Keratinocyte (primary cell): ENCODE data around the gene CACNA1S. TPM values are rescaled to one million over a fixed set of nuclear protein-coding genes. Genes with fewer than 3 reads are reported as not detected.

Experiments
- DNase-seq: peaks from one replicate; pipeline ENCODE4 v3.0.0-alpha.2; 2011; ENCODE audit warnings: low read depth, missing footprints, low spot score
- FAIRE-seq: peaks from 2 replicates; lab custom pipeline; 2011; peaks lifted over from hg19 to GRCh38; lab: Jason Lieb, UNC
- H2AFZ ChIP-seq: 2 replicates; pipeline ENCODE4 v1.6.0; 2012; ENCODE audit warnings: low read length, control low read depth, inconsistent platforms; ENCODE audit not compliant: control insufficient read depth
- H3K27ac ChIP-seq: 2 replicates; pipeline ENCODE4 v1.5.1; 2011; ENCODE audit warnings: low read length; ENCODE audit not compliant: control insufficient read depth, insufficient read depth
- H3K27me3 ChIP-seq: 3 replicates; pipeline ENCODE4 v1.6.0; 2011; ENCODE audit warnings: low read length; ENCODE audit not compliant: control insufficient read depth, insufficient read depth; ENCODE audit errors: extremely low read depth
- H3K36me3 ChIP-seq, 2 experiments: 2 replicates in 1 of 2; 3 replicates in 1 of 2; pipeline ENCODE4 v1.5.1; 2011; ENCODE audit warnings: low read length in 2 of 2, mild to moderate bottlenecking in 1 of 2; ENCODE audit not compliant: control insufficient read depth in 2 of 2, insufficient read depth in 2 of 2; ENCODE audit errors: extremely low read depth in 1 of 2
- H3K4me1 ChIP-seq: 3 replicates; pipeline ENCODE4 v1.5.1; 2011; ENCODE audit warnings: low read length; ENCODE audit not compliant: control insufficient read depth, insufficient read depth; ENCODE audit errors: extremely low read depth
- H3K4me2 ChIP-seq: 3 replicates; pipeline ENCODE4 v1.6.0; 2011; ENCODE audit warnings: low read depth, low read length; ENCODE audit not compliant: control insufficient read depth, insufficient read depth; ENCODE audit errors: extremely low read depth
- H3K4me3 ChIP-seq, 3 experiments: fragments of 200-600 bp in 1 of 3; sonication (generic) in 1 of 3; 2 replicates in 2 of 3; 3 replicates in 1 of 3; pipeline ENCODE4 v1.5.1; 2011 to 2016; ENCODE audit warnings: low read length in 3 of 3, mild to moderate bottlenecking in 3 of 3, control low read depth in 2 of 3, inconsistent platforms in 1 of 3, low read depth in 1 of 3, mixed read lengths in 1 of 3, mixed run types in 1 of 3, moderate library complexity in 1 of 3; ENCODE audit not compliant: control insufficient read depth in 2 of 3, insufficient read depth in 2 of 3; ENCODE audit errors: extremely low read depth in 1 of 3
- H3K79me2 ChIP-seq: 2 replicates; pipeline ENCODE4 v1.6.0; 2012; ENCODE audit warnings: low read length; ENCODE audit not compliant: control insufficient read depth, insufficient read depth
- H3K9ac ChIP-seq: 3 replicates; pipeline ENCODE4 v1.6.0; 2011; ENCODE audit warnings: low read length; ENCODE audit not compliant: control insufficient read depth, insufficient read depth; ENCODE audit errors: extremely low read depth
- H3K9me1 ChIP-seq: 3 replicates; pipeline ENCODE4 v1.6.0; 2011; ENCODE audit warnings: low read length; ENCODE audit not compliant: control insufficient read depth, insufficient read depth; ENCODE audit errors: extremely low read depth
- H3K9me3 ChIP-seq: 2 replicates; pipeline ENCODE4 v1.5.1; 2012; ENCODE audit warnings: low read depth, low read length; ENCODE audit not compliant: control insufficient read depth
- H4K20me1 ChIP-seq: 3 replicates; pipeline ENCODE4 v1.6.0; 2011; ENCODE audit warnings: low read length; ENCODE audit not compliant: control insufficient read depth, insufficient read depth; ENCODE audit errors: extremely low read depth
- EZH2 ChIP-seq: IDR thresholded peaks from one replicate; pipeline ENCODE4 v1.6.1; 2012; ENCODE audit warnings: inconsistent platforms, mild to moderate bottlenecking, low read length, moderate library complexity
- dilution Hi-C: fragments of 300-500 bp; cut with MboI; formaldehyde crosslinking; loops from one replicate; pipeline ENCODE4 v1.7.0; 2020; ENCODE audit warnings: low sequenced_read_pairs; ENCODE audit not compliant: extremely low pct_ligation_motif_present
- polyA plus RNA-seq, 5 experiments: library from polyadenylated mRNA; depleted of rRNA in 3 of 5; stranded (reverse) in 3 of 5; stranded (forward) in 1 of 5; unstranded in 1 of 5; fragments of >200 nt; gene quantifications; 1 replicate in 1 of 5; 2 replicates in 3 of 5; 3 replicates in 1 of 5; pipeline versions ENCODE4 v1.2.1 to v1.2.3, GENCODE V29; 2011 to 2012; ENCODE audit warnings: missing spikeins in 2 of 5, low read depth in 1 of 5, low replicate concordance in 1 of 5
- TF ChIP-seq, protein P1 (sequence below), 3 experiments: IDR thresholded peaks in 1 of 3; conservative IDR thresholded peaks in 1 of 3; optimal IDR thresholded peaks in 1 of 3; 2 replicates in 2 of 3; 3 replicates in 1 of 3; pipeline versions ENCODE3 to v1.5.1; 2011; ENCODE audit warnings: low read length in 3 of 3, mild to moderate bottlenecking in 3 of 3, moderate library complexity in 2 of 3, control low read depth in 1 of 3, inconsistent platforms in 1 of 3; ENCODE audit not compliant: insufficient read depth in 2 of 3; ENCODE audit errors: extremely low read depth in 1 of 3

The CACNA1S gene
- polyA plus RNA-seq, 1 donor (not counting 4 experiments of a cell fraction or from before 2014, with no cell fraction given): not detected

DNA sequence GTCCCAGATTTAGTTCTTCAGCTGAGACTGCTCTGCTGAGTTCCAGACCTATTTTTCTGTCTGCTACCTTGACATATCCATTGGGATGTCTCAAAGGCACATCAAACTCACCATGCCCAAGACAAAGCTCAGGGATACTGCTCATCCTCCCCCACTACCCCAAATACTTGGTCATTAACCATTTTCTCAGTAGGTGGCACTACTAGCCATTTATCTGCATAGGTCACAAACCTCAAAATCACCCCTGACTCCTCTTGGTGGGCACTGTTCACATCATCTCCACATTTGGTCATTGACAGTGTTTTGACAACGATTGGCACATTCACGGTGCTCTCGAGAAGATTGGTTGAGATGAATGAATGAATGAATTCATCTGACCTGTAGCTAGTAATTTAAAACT, 32.1 kb downstream of the CACNA1S start:
- Histone ChIP-seq H3K9me3 (no peaks in the 10 kb centered on the region), H2AFZ (no peak overlapping the region), H3K36me3 (no peaks in the 10 kb centered on the region), H3K9ac (no peak overlapping the region), H3K27me3 (peaks cover 6% of the 10 kb centered on the region), H3K27ac (no peak overlapping the region), H3K9me1 (no peaks in the 10 kb centered on the region), H3K79me2 (no peaks in the 10 kb centered on the region), H4K20me1 (no peaks in the 10 kb centered on the region), H3K4me1 (no peaks in the 10 kb centered on the region), H3K4me2 (no peak overlapping the region), H3K4me3 (no peak overlapping the region)
- FAIRE-seq (no peak), DNase-seq (no peak)
- dilution Hi-C loops: no loop called here
- TF ChIP-seq EZH2: no peak
- TF ChIP-seq, protein P1, sequence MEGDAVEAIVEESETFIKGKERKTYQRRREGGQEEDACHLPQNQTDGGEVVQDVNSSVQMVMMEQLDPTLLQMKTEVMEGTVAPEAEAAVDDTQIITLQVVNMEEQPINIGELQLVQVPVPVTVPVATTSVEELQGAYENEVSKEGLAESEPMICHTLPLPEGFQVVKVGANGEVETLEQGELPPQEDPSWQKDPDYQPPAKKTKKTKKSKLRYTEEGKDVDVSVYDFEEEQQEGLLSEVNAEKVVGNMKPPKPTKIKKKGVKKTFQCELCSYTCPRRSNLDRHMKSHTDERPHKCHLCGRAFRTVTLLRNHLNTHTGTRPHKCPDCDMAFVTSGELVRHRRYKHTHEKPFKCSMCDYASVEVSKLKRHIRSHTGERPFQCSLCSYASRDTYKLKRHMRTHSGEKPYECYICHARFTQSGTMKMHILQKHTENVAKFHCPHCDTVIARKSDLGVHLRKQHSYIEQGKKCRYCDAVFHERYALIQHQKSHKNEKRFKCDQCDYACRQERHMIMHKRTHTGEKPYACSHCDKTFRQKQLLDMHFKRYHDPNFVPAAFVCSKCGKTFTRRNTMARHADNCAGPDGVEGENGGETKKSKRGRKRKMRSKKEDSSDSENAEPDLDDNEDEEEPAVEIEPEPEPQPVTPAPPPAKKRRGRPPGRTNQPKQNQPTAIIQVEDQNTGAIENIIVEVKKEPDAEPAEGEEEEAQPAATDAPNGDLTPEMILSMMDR (optimal IDR thresholded peaks at IDR 0.05 in 1 of 3, IDR thresholded peaks at IDR 0.05 in 1 of 3, conservative IDR thresholded peaks at IDR 0.05 in 1 of 3; ENCODE audit: extremely low read depth in 1 of 3, insufficient read depth in 2 of 3, low read length in 3 of 3): no peak

DNA sequence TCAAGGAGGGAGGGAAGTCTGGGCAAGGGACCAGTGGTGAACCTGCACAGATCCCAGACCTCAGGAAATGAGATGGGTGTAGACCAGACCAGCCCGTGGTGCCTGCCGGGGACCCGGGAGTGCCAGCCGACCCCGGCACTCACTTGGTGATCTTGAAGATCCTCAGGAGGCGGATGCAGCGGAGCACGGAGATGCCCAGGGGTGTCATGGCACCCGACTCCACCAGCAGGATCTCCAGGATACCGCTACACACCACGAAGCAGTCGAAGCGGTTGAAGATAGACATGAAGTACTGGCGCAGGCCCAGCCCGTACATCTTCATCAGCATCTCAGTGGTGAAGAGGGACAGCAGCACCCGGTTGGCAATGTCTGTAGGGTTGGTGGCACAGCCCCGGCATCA, 34.5 kb downstream of the CACNA1S start:
- H3K9ac ChIP-seq: no peak overlapping the region
- no peak overlapping the region for H2AFZ ChIP-seq
- no peak overlapping the region for H3K4me3 ChIP-seq
- FAIRE-seq: no peak
- no peak for TF ChIP-seq EZH2
- TF ChIP-seq, protein P1 (optimal IDR thresholded peaks at IDR 0.05 in 1 of 3, IDR thresholded peaks at IDR 0.05 in 1 of 3, conservative IDR thresholded peaks at IDR 0.05 in 1 of 3; ENCODE audit: extremely low read depth in 1 of 3, insufficient read depth in 2 of 3, low read length in 3 of 3): no peak
- H3K9me3 ChIP-seq: no peaks in the 10 kb centered on the region
- DNase-seq: no peak
- no peak overlapping the region for H3K4me2 ChIP-seq
- H3K27me3 ChIP-seq: peaks cover 6% of the 10 kb centered on the region
- H4K20me1 ChIP-seq: no peaks in the 10 kb centered on the region
- peaks cover 5% of the 10 kb centered on the region for H3K4me1 ChIP-seq
- no peaks in the 10 kb centered on the region for H3K9me1 ChIP-seq
- dilution Hi-C loops: no loop called here
- no peaks in the 10 kb centered on the region for H3K79me2 ChIP-seq
- H3K27ac ChIP-seq: no peak overlapping the region
- no peaks in the 10 kb centered on the region for H3K36me3 ChIP-seq
